ENCODE measurements around the gene MSH5. TPM values are rescaled to one million over a fixed set of nuclear protein-coding genes. Genes with fewer than 3 reads are reported as not detected.

Gene MSH5
- total and polyA plus RNA-seq, 2 of the 13 experiments (the other 11 are each of a cell fraction or from before 2014, with no cell fraction given): 10.2 to 38.7 TPM

GRCh38 chr6:31739639-31740396, at the start of gene MSH5 (continued):
- peak; percentile 24; the same call in 1 of the 2 replicates for TF ChIP-seq THYN1 (CRISPR knock-in tag; IDR thresholded peaks at IDR 0.05; ENCODE audit: borderline replicate concordance, low read depth)
- TF ChIP-seq SIX1 (CRISPR knock-in tag; IDR thresholded peaks at IDR 0.05; ENCODE audit: borderline replicate concordance): peak; percentile 97
- TF ChIP-seq CBFB (CRISPR knock-in tag; IDR thresholded peaks at IDR 0.05): peak; percentile 47; the same call in 1 of the 2 replicates
- TF ChIP-seq KDM2A (CRISPR knock-in tag; IDR thresholded peaks at IDR 0.05; ENCODE audit: borderline replicate concordance, low read depth): peak; percentile 68; the same call in 1 of the 2 replicates
- peak; percentile 98 for TF ChIP-seq RNF2 (conservative IDR thresholded peaks at IDR 0.05; ENCODE audit: low read depth)
- peak; percentile 99 for TF ChIP-seq ZNF280B (CRISPR knock-in tag; IDR thresholded peaks at IDR 0.05; ENCODE audit: borderline replicate concordance)
- TF ChIP-seq ZNF382 (CRISPR knock-in tag; IDR thresholded peaks at IDR 0.05; ENCODE audit: borderline replicate concordance): no peak
- TF ChIP-seq ZNF704 (CRISPR knock-in tag; IDR thresholded peaks at IDR 0.05; ENCODE audit: borderline replicate concordance): peak; percentile 97
- TF ChIP-seq ZNF337 (CRISPR knock-in tag; IDR thresholded peaks at IDR 0.05; ENCODE audit: borderline replicate concordance, low read depth): peak; percentile 95
- peak; percentile 92 for TF ChIP-seq SIX4 (CRISPR knock-in tag; IDR thresholded peaks at IDR 0.05)
- peak; percentile 70 for TF ChIP-seq ZBTB37 (CRISPR knock-in tag; IDR thresholded peaks at IDR 0.05)
- TF ChIP-seq HNF4A (CRISPR knock-in tag; IDR thresholded peaks at IDR 0.05): peak; percentile 94
- TF ChIP-seq GATA4 (IDR thresholded peaks at IDR 0.05; ENCODE audit: borderline replicate concordance, low read depth): 0 out of 2 replicates have a peak, but pooled peaks have one; percentile 47
- TF ChIP-seq HOMEZ (CRISPR knock-in tag; IDR thresholded peaks at IDR 0.05; ENCODE audit: low read depth): peak; percentile 75
- peak; percentile 99 for TF ChIP-seq SMYD3 (CRISPR knock-in tag; IDR thresholded peaks at IDR 0.05)
- TF ChIP-seq ZNF616 (CRISPR knock-in tag; IDR thresholded peaks at IDR 0.05; ENCODE audit: low read depth): peak; percentile 98
- TF ChIP-seq FOXP1 (IDR thresholded peaks at IDR 0.05): no peak
- TF ChIP-seq FOXP1 (CRISPR knock-in tag; IDR thresholded peaks at IDR 0.05): no peak
- no peak for TF ChIP-seq ZNF513 (CRISPR knock-in tag; conservative IDR thresholded peaks at IDR 0.05)

Data from HepG2 (cell line).